K562 (cell line): ENCODE measurements around the gene HYAL1. TPM values are rescaled to one million over a fixed set of nuclear protein-coding genes. Genes with fewer than 3 reads are reported as not detected.

Source experiments
- ATF7 ChIP-seq: fragments of 450-650 bp; IDR thresholded peaks from 2 replicates; pipeline ENCODE4 v1.7.1; 2014; ENCODE audit warnings: mild to moderate bottlenecking, moderate library complexity
- CTCF ChIP-seq, 3 experiments: IDR thresholded peaks in 2 of 3; conservative IDR thresholded peaks in 1 of 3; 2 replicates each; pipeline ENCODE4 v1.5.1; 2011 to 2012; ENCODE audit warnings: low read length in 3 of 3, mild to moderate bottlenecking in 3 of 3, control low read depth in 2 of 3, improper control_type of control experiment in 1 of 3, inconsistent platforms in 1 of 3, low read depth in 1 of 3, mixed read lengths in 1 of 3, moderate library complexity in 1 of 3; ENCODE audit not compliant: insufficient read depth in 2 of 3
- FOSL1 ChIP-seq: fragments of 200-800 bp; sonication (Bioruptor generic); conservative IDR thresholded peaks from 2 replicates; pipeline ENCODE4 v1.6.1; 2016; ENCODE audit warnings: missing genetic modification characterization, missing compliant biosample characterization
- FOXK2 ChIP-seq, 2 experiments: fragments of 450-650 bp; IDR thresholded peaks in 1 of 2; conservative IDR thresholded peaks in 1 of 2; 2 replicates each; pipeline ENCODE4 v1.6.1; 2016; ENCODE audit warnings: low read depth in 2 of 2, mild to moderate bottlenecking in 1 of 2
- L3MBTL2 ChIP-seq: fragments of 450-650 bp; IDR thresholded peaks from 2 replicates; pipeline ENCODE4 v1.6.1; 2016; ENCODE audit warnings: mild to moderate bottlenecking, moderate library complexity
- LCOR ChIP-seq: sonication (generic); formaldehyde crosslinking; IDR thresholded peaks from 2 replicates; pipeline ENCODE4 v1.8.0; 2022; ENCODE audit warnings: mild to moderate bottlenecking, missing genetic modification reagents
- MECOM ChIP-seq: fragments of 250-450 bp; sonication (Bioruptor Pico); IDR thresholded peaks from 2 replicates; pipeline ENCODE4 v1.8.0; 2022; ENCODE audit warnings: inconsistent platforms
- NFIX ChIP-seq: fragments of 250-450 bp; sonication (Bioruptor Pico); IDR thresholded peaks from 2 replicates; pipeline ENCODE4 v1.4.0; 2020; ENCODE audit warnings: low read depth, mild to moderate bottlenecking, moderate library complexity
- NONO ChIP-seq, 2 experiments: fragments of 200-400 bp in 1 of 2; fragments of 450-650 bp in 1 of 2; formaldehyde crosslinking in 1 of 2; IDR thresholded peaks; 2 replicates each; pipeline ENCODE4 v1.6.1; 2017; ENCODE audit warnings: low read depth in 2 of 2, mild to moderate bottlenecking in 2 of 2, moderate library complexity in 2 of 2, low read length in 1 of 2
- PML ChIP-seq: IDR thresholded peaks from 2 replicates; pipeline ENCODE4 v1.6.1; 2012; ENCODE audit warnings: low read length, inconsistent platforms
- POLR2G ChIP-seq: fragments of 200-400 bp; formaldehyde crosslinking; IDR thresholded peaks from 2 replicates; pipeline ENCODE4 v1.6.1; 2017; ENCODE audit warnings: low read depth, mild to moderate bottlenecking, antibody characterized with exemption, low read length, moderate library complexity
- PTTG1 ChIP-seq: fragments of 450-650 bp; IDR thresholded peaks from 2 replicates; pipeline ENCODE4 v1.6.1; 2016; ENCODE audit warnings: low read depth, mild to moderate bottlenecking, missing genetic modification characterization, missing compliant biosample characterization
- SMARCA4 ChIP-seq: fragments of 450-650 bp; IDR thresholded peaks from 2 replicates; pipeline ENCODE4 v1.6.1; 2016
- TAF15 ChIP-seq: fragments of 200-400 bp; formaldehyde crosslinking; IDR thresholded peaks from 2 replicates; pipeline ENCODE4 v1.6.1; 2017; ENCODE audit warnings: mild to moderate bottlenecking, low read depth, low read length, moderate library complexity
- TCF3 ChIP-seq: sonication (generic); formaldehyde crosslinking; IDR thresholded peaks from 2 replicates; pipeline ENCODE4 v1.4.0; 2020; ENCODE audit warnings: mild to moderate bottlenecking, missing genetic modification reagents
- ZBTB33 ChIP-seq: sonication (generic); formaldehyde crosslinking; IDR thresholded peaks from 2 replicates; pipeline ENCODE4 v1.8.1; 2023; ENCODE audit warnings: mild to moderate bottlenecking, missing genetic modification reagents
- ZNF347 ChIP-seq: fragments of 450-650 bp; formaldehyde crosslinking; IDR thresholded peaks from 2 replicates; pipeline ENCODE4 v1.4.0; 2020; ENCODE audit warnings: low read depth, mild to moderate bottlenecking, moderate library complexity
- ZNF398 ChIP-seq: fragments of 250-450 bp; sonication (Bioruptor Pico); IDR thresholded peaks from 2 replicates; pipeline ENCODE4 v1.8.0; 2021; ENCODE audit warnings: moderate library complexity, mild to moderate bottlenecking, inconsistent platforms
- ZNF444 ChIP-seq: fragments of 250-450 bp; sonication (Bioruptor Pico); IDR thresholded peaks from 2 replicates; pipeline ENCODE4 v1.4.0; 2020; ENCODE audit warnings: mild to moderate bottlenecking, moderate library complexity
- ZNF449 ChIP-seq: fragments of 250-450 bp; sonication (Bioruptor Pico); IDR thresholded peaks from 2 replicates; pipeline ENCODE4 v1.8.0; 2022; ENCODE audit warnings: moderate library complexity, mild to moderate bottlenecking, inconsistent platforms
- ZNF668 ChIP-seq: fragments of 250-450 bp; sonication (Bioruptor Pico); IDR thresholded peaks from 2 replicates; pipeline ENCODE4 v1.8.0; 2022; ENCODE audit warnings: mild to moderate bottlenecking, inconsistent platforms
- polyA plus RNA-seq, 8 experiments: library from polyadenylated mRNA; depleted of rRNA in 4 of 8; stranded (reverse) in 5 of 8; unstranded in 3 of 8; fragments of >200 nt; fragmentation: Nextera tagmentation in 2 of 8; fragmentation: Illumina TruSeq in 1 of 8; extraction: Ambion mirVana in 2 of 8; extraction: Trizol in 1 of 8; gene quantifications; 2 replicates each; pipeline versions ENCODE4 v1.2.1 to v1.2.3, GENCODE V29; 2011 to 2014; ENCODE audit warnings: inconsistent platforms in 1 of 8, missing spikeins in 1 of 8
- total RNA-seq, 7 experiments: library from RNA; depleted of rRNA in 6 of 7; stranded (reverse); fragments of >200 nt in 6 of 7; fragmentation: Illumina TruSeq in 2 of 7; extraction: Trizol in 2 of 7; gene quantifications; 2 replicates each; pipeline versions ENCODE4 v1.2.1 to v1.2.3, GENCODE V29; 2011 to 2021; ENCODE audit warnings: low replicate concordance in 1 of 7

HYAL1 gene
- total and polyA plus RNA-seq, 9 of the 15 experiments (the other 6 are each of a cell fraction or from before 2014, with no cell fraction given): 1.4 to 8.5 (median 4.7) TPM

GRCh38 chr3:50321336-50322114, 18.2 kb upstream of the HYAL1 start (continued):
- TF ChIP-seq ZNF398 (CRISPR knock-in tag): no peak
- no peak for TF ChIP-seq ZNF444 (CRISPR knock-in tag)
- TF ChIP-seq ZNF347 (CRISPR knock-in tag): no peak
- TF ChIP-seq L3MBTL2: 0 out of 2 replicates have a peak, but pooled peaks have one; percentile 43
- TF ChIP-seq LCOR: no peak
- no peak for TF ChIP-seq PML
- TF ChIP-seq FOSL1: 0 out of 2 replicates have a peak, but pooled peaks have one; percentile 16
- TF ChIP-seq TCF3 (CRISPR knock-in tag): no peak
- no peak; the same call in 1 of the 2 replicates for TF ChIP-seq ZNF449
- TF ChIP-seq ZNF668 (CRISPR knock-in tag): no peak
- TF ChIP-seq ATF7: peak; percentile 100
- peak; percentile 35 to 72 (median 53); a peak in 5 of 6 replicates for TF ChIP-seq CTCF (IDR thresholded peaks at IDR 0.05 in 2 of 3, conservative IDR thresholded peaks at IDR 0.05 in 1 of 3; ENCODE audit: insufficient read depth in 2 of 3, low read depth in 1 of 3, low read length in 3 of 3)
- TF ChIP-seq ZBTB33 (CRISPR knock-in tag): no peak
- no peak for TF ChIP-seq SMARCA4
- TF ChIP-seq NFIX (CRISPR knock-in tag): no peak
- no peak for TF ChIP-seq TAF15
- TF ChIP-seq POLR2G: peak; percentile 78
- no peak for TF ChIP-seq PTTG1 (tag)
- peak in 1 of 2 experiments; percentile 99; a peak in 2 of 4 replicates for TF ChIP-seq FOXK2 (conservative IDR thresholded peaks at IDR 0.05 in 1 of 2, IDR thresholded peaks at IDR 0.05 in 1 of 2; ENCODE audit: low read depth in 2 of 2)
- peak in 1 of 2 experiments; percentile 99; a peak in 2 of 4 replicates for TF ChIP-seq NONO (IDR thresholded peaks at IDR 0.05; ENCODE audit: low read depth in 2 of 2, low read length in 1 of 2)
- no peak for TF ChIP-seq MECOM
